PC-9 (cell line): ENCODE data around the gene DNAJC15. TPM values are rescaled to one million over a fixed set of nuclear protein-coding genes. Genes with fewer than 3 reads are reported as not detected.

Experiments used
- BruUV-seq: library from RNA; stranded (reverse); fragments of 400-500 nt; replicated peaks from 2 replicates; lab custom pipeline; 2021; lab: Mats Ljungman, UMichigan
- CTCF ChIA-PET: fragments of 300-600 bp; sonication (Branson Sonifier 250); formaldehyde crosslinking; loops from one replicate; lab custom pipeline; 2022; ENCODE audit warnings: antibody characterized with exemption; lab: Charles Lee
- POLR2A ChIA-PET: fragments of 300-600 bp; sonication (Branson Sonifier 250); formaldehyde crosslinking; loops from one replicate; lab custom pipeline; 2022; ENCODE audit warnings: antibody characterized with exemption; ENCODE audit not compliant: unreplicated experiment; lab: Charles Lee
- DNase-seq, 2 experiments: peaks; one replicate each; pipeline versions ENCODE4 v3.0.0 to v3.0.0-alpha.2; 2015 to 2022; ENCODE audit warnings: mixed read lengths in 1 of 2
- H2AFZ ChIP-seq: fragments of 200-600 bp; sonication (generic); 2 replicates; pipeline ENCODE4 v1.8.1; 2017; ENCODE audit warnings: antibody characterized with exemption
- H3F3A ChIP-seq: fragments of 200-600 bp; sonication (generic); 2 replicates; pipeline ENCODE4 v1.8.1; 2017; ENCODE audit warnings: antibody characterized with exemption, mild to moderate bottlenecking, low read depth; ENCODE audit not compliant: insufficient read depth
- H3K27ac ChIP-seq: fragments of 200-600 bp; sonication (generic); 2 replicates; pipeline ENCODE4 v1.6.1; 2016; ENCODE audit warnings: mixed run types
- H3K27me3 ChIP-seq: fragments of 200-600 bp; sonication (generic); 2 replicates; pipeline ENCODE4 v1.6.1; 2016; ENCODE audit warnings: low read depth, mixed run types; ENCODE audit not compliant: insufficient read depth
- H3K36me3 ChIP-seq: fragments of 200-600 bp; sonication (generic); 2 replicates; pipeline ENCODE4 v1.6.1; 2016; ENCODE audit warnings: low read depth, mixed run types
- H3K4me1 ChIP-seq: fragments of 200-600 bp; sonication (generic); replicated peaks from 2 replicates; pipeline ENCODE4 v1.6.1; 2016; ENCODE audit warnings: mixed run types; ENCODE audit not compliant: insufficient read depth
- H3K4me2 ChIP-seq: fragments of 200-600 bp; sonication (generic); 2 replicates; pipeline ENCODE4 v1.6.1; 2017; ENCODE audit warnings: mixed run types
- H3K4me3 ChIP-seq: fragments of 200-600 bp; sonication (generic); 2 replicates; pipeline ENCODE4 v1.6.1; 2016; ENCODE audit warnings: mixed run types
- H3K79me2 ChIP-seq: fragments of 200-600 bp; sonication (generic); 2 replicates; pipeline ENCODE4 v1.6.1; 2017; ENCODE audit warnings: low read depth, mixed run types
- H3K9me2 ChIP-seq: fragments of 200-600 bp; sonication (generic); 2 replicates; pipeline ENCODE4 v1.8.1; 2017; ENCODE audit warnings: mild to moderate bottlenecking; ENCODE audit not compliant: insufficient read depth
- H3K9me3 ChIP-seq: fragments of 200-600 bp; sonication (generic); 2 replicates; pipeline ENCODE4 v1.8.1; 2016; ENCODE audit warnings: low read depth; ENCODE audit not compliant: insufficient read depth
- H4K20me1 ChIP-seq: fragments of 200-600 bp; sonication (generic); 2 replicates; pipeline ENCODE4 v1.8.1; 2017; ENCODE audit not compliant: insufficient read depth
- CTCF ChIP-seq: fragments of 200-600 bp; sonication (generic); conservative IDR thresholded peaks from 2 replicates; pipeline ENCODE4 v1.6.1; 2017; ENCODE audit warnings: mixed run types, antibody characterized with exemption, mild to moderate bottlenecking, moderate library complexity
- EZH2 ChIP-seq: fragments of 200-600 bp; sonication (generic); IDR thresholded peaks from 2 replicates; pipeline ENCODE4 v1.8.0; 2017; ENCODE audit warnings: antibody characterized with exemption, low read depth
- intact Hi-C: fragments of 100-400 bp; cut with micrococcal nuclease; formaldehyde crosslinking; loops from one replicate; pipeline ENCODE4 v1.10.0; 2022; ENCODE audit not compliant: unreplicated experiment
- total RNA-seq: library from RNA; stranded (reverse); gene quantifications from 2 replicates; pipeline ENCODE4 v1.2.3, GENCODE V29; 2021

DNAJC15 gene
- total RNA-seq, 1 experiment from 2014 or later = 14.8 TPM

- Histone ChIP-seq H3K36me3 (no peaks in the 10 kb centered on the region), H2AFZ (no peak overlapping the region), H3K27me3 (no peaks in the 10 kb centered on the region), H3K4me3 (no peak overlapping the region), H3K9me2 (no peaks in the 10 kb centered on the region), H4K20me1 (no peaks in the 10 kb centered on the region), H3F3A (peaks cover 31% of the 10 kb centered on the region), H3K27ac (no peak overlapping the region), H3K4me1 (peaks cover 34% of the 10 kb centered on the region), H3K79me2 (no peaks in the 10 kb centered on the region), H3K9me3 (no peaks in the 10 kb centered on the region), H3K4me2 (no peak overlapping the region)
- no peak for DNase-seq
- POLR2A ChIA-PET = no interaction called here
- intact Hi-C loops = no loop called here
- CTCF ChIA-PET = interaction anchor here (0.6 kb wide), 1 partner anchor 16 kb away, joined by 5 read pairs; no protein-coding TSS in a partner anchor
- TF ChIP-seq EZH2 (no peak), CTCF (no peak)
- BruUV-seq = no TSS peak
These were observed 14.8 kb upstream of the DNAJC15 start for GRCh38 chr13:43008596-43008995.

GRCh38 chr13:43009506-43009905 is 13.9 kb upstream of the DNAJC15 start:
- POLR2A ChIA-PET = no interaction called here
- Histone ChIP-seq H4K20me1 (no peaks in the 10 kb centered on the region), H3F3A (peaks cover 31% of the 10 kb centered on the region), H3K4me3 (no peak overlapping the region), H3K9me2 (no peaks in the 10 kb centered on the region), H3K36me3 (no peaks in the 10 kb centered on the region), H3K79me2 (no peaks in the 10 kb centered on the region), H3K9me3 (no peaks in the 10 kb centered on the region), H3K27me3 (no peaks in the 10 kb centered on the region), H3K4me2 (no peak overlapping the region), H3K4me1 (peaks cover 34% of the 10 kb centered on the region), H3K27ac (no peak overlapping the region), H2AFZ (no peak overlapping the region)
- no peak for TF ChIP-seq EZH2
- TF ChIP-seq CTCF = no peak
- intact Hi-C loops = no loop called here
- BruUV-seq = no TSS peak
- CTCF ChIA-PET = no interaction called here
- no peak for DNase-seq

GRCh38 chr13:43014162-43014561 is 9.2 kb upstream of the DNAJC15 start:
- H3K4me2 ChIP-seq = no peak overlapping the region
- H3K36me3 ChIP-seq = no peaks in the 10 kb centered on the region
- POLR2A ChIA-PET = interaction anchor here (0.6 kb wide), 1 partner anchor 81 kb away, joined by 5 read pairs; no protein-coding TSS in a partner anchor
- no peaks in the 10 kb centered on the region for H3K9me2 ChIP-seq
- intact Hi-C loops = no loop called here
- H3K27ac ChIP-seq = no peak overlapping the region
- no peak overlapping the region for H2AFZ ChIP-seq
- H3K27me3 ChIP-seq = no peaks in the 10 kb centered on the region
- no peak for DNase-seq
- no peaks in the 10 kb centered on the region for H3K79me2 ChIP-seq
- TF ChIP-seq CTCF = no peak
- no peak for TF ChIP-seq EZH2
- H4K20me1 ChIP-seq = no peaks in the 10 kb centered on the region
- H3F3A ChIP-seq = no peaks in the 10 kb centered on the region
- H3K4me1 ChIP-seq = no peaks in the 10 kb centered on the region
- no peak overlapping the region for H3K4me3 ChIP-seq
- no TSS peak for BruUV-seq
- CTCF ChIA-PET = no interaction called here
- H3K9me3 ChIP-seq = no peaks in the 10 kb centered on the region
